Retinal pigment epithelial cell (primary cell): ENCODE measurements around the gene GRM8.

Source experiments
- DNase-seq: peaks from one replicate; pipeline ENCODE4 v3.0.0-alpha.2; 2010; ENCODE audit warnings: low read depth
- H3K4me3 ChIP-seq: 2 replicates; pipeline ENCODE4 v1.5.1; 2011; ENCODE audit warnings: mild to moderate bottlenecking, low read length, control low read depth, moderate library complexity
- TF ChIP-seq, protein P1 (sequence below): conservative IDR thresholded peaks from 2 replicates; pipeline ENCODE4 v1.5.1; 2011; ENCODE audit warnings: low read depth, low read length, control low read depth, inconsistent platforms

The GRM8 gene

DNA sequence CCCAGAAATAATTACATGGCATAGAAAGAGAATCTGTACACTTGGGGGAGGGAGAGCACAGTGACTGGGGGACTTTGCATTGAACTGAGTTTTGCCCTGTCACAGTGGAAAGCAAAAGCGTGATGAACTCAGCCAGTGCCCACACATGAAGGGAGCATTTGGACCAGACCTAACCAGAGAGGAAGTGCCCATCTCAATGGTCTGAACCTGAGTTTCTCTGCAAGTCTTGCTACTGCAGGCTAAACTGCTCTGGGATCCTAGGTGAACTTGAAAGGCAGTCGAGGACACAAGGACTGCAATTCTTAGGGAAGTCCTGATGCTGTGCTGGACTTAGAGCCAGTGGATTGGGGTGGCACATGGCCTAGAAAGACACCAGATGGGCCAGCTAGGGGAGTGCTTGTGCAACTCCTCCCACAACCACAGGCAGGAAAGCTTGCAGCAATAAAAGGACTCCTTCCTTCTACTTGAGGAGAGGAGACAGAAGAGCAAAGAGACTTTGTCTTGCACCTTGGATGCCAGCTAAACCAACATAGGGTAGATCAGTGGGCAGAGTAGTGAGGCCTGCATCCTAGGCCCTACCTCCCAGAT is 259.0 kb downstream of the GRM8 start:
- no peak overlapping the region for H3K4me3 ChIP-seq

DNA sequence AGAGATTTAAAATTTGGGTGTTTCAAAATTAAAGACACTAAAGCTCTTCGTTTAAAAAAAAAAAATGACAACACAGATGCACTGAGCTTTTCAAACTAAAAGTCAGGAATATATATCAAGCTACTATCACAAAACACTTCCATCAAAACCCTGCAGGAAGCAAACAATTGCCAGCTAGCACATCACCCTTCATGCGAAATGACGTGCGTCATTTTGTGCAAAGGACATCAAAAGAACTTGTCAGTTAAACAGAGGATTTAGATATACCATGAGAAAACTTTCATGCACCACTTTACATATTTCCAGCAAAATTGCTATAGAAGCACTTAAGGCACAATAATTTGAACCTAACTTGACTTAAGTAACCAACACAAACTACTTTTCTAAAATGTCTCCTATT is 264.7 kb downstream of the GRM8 start:
- no peak overlapping the region for H3K4me3 ChIP-seq
- no peak for DNase-seq
- TF ChIP-seq, protein P1, sequence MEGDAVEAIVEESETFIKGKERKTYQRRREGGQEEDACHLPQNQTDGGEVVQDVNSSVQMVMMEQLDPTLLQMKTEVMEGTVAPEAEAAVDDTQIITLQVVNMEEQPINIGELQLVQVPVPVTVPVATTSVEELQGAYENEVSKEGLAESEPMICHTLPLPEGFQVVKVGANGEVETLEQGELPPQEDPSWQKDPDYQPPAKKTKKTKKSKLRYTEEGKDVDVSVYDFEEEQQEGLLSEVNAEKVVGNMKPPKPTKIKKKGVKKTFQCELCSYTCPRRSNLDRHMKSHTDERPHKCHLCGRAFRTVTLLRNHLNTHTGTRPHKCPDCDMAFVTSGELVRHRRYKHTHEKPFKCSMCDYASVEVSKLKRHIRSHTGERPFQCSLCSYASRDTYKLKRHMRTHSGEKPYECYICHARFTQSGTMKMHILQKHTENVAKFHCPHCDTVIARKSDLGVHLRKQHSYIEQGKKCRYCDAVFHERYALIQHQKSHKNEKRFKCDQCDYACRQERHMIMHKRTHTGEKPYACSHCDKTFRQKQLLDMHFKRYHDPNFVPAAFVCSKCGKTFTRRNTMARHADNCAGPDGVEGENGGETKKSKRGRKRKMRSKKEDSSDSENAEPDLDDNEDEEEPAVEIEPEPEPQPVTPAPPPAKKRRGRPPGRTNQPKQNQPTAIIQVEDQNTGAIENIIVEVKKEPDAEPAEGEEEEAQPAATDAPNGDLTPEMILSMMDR: no peak

More for the DNA sequence above, 259.0 kb downstream of the GRM8 start:
- no peak for DNase-seq
- TF ChIP-seq, protein P1: no peak

DNA sequence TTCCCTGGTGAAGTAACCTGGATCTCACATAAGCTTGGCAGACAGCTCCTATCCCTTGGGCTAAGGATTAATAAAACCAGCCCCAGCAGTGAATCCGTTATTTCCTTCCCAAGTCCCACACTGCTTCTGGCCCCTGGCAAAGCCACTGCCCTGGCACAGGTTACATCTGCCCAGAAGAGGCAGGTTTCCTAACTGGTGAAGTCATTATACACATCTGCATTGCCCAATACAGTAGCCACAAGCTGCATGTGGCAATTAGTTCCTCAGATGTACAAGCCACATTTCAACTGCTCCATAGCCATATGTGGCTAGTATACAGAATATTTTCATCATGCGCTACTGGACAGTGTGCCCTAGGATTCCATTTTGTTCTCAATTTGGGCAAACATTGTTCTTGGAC is 273.0 kb downstream of the GRM8 start:
- TF ChIP-seq, protein P1: no peak
- DNase-seq: no peak
- no peak overlapping the region for H3K4me3 ChIP-seq

DNA sequence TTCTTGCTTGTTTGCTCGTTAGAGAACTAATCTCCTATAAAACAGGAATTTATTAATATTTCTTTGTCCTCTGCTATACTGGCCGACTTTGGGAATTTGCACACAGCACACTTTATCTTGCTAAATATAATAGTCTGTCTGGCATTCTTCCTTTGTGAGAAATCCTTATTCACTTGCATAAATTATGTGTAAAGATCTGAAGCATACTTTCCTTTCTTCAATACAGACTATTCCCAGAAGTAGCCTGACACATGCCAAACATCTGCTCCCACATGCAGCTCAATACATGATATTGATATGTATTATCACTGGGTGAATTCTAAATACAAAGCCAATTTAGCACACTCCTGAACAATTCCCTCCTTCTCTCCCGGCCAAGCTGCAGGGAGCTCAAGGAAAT is 273.9 kb downstream of the GRM8 start:
- TF ChIP-seq, protein P1: no peak
- DNase-seq: no peak

DNA sequence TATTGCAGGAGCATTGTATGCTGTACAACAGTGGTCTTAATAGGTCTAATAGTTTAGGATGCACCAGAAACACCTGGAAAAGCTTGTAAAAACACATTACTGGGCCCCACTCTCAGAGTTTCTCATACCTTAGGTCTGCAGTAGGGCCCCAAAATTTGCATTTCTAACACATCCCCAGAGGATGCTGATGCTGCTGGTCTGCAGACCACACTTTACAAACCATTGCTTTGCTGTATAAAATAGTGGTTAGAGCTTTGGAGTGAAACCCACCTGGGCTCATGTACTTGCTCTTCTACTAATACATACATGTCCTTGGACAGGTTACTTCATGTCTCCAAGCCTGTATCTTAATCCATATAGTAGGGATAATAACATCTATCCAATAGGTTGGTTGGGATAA is 279.7 kb downstream of the GRM8 start:
- TF ChIP-seq, protein P1: no peak
- H3K4me3 ChIP-seq: no peak overlapping the region
- no peak for DNase-seq

More for the DNA sequence above, 273.9 kb downstream of the GRM8 start:
- no peak overlapping the region for H3K4me3 ChIP-seq

DNA sequence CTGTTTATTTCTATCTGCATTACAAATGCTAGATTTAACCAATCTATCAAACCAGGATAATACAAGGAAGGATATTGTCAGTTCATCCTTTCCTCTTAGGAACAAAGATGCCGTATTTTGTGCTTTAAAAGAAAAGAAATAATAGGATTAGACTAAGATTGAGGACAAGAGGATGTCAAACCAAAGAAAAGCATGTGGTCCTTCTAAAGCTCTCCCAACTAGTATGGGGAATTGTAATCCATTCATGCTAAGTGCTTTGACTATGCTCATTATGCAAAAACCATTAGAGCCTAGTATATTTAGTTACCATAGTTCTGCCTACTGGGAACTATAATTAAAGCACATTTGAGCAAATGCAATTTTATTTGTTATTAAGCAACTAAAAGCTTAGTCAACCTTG is 280.2 kb downstream of the GRM8 start:
- DNase-seq: no peak
- H3K4me3 ChIP-seq: no peak overlapping the region
- TF ChIP-seq, protein P1: no peak

DNA sequence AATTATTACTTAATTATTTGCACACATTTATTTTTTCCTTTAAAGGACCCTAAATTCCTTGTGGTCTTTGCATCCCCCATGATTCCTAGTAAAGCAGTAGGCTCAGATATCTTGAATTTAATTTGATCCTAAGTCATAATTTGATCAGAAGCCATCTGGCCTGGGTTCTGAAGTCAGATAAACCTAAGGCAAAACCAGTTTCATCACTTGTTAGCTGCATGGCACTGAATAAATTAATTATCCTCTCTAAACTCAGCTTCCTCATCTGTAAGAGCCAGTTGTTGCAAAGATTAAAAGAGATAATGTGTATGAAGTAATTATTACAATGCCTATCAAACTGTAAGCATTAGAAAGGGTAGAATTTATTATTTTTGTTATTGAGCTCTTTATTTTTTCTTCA is 293.1 kb downstream of the GRM8 start:
- no peak overlapping the region for H3K4me3 ChIP-seq
- TF ChIP-seq, protein P1: no peak
- DNase-seq: no peak
